Activated CD4-positive, alpha-beta T cell treated with anti-CD3 and anti-CD28 coated beads, Interleukin-2, amount 50 U/mL, for 24 hours (primary cell): ENCODE data around the gene DOCK2.
"Not testable (repeated sequence)": the region's sequence is repeated elsewhere in the genome, so short reads cannot be mapped to it uniquely, and the experiment has no call there.

Experiments
- DNase-seq, 2 donors: peaks; one replicate each; pipeline ENCODE4 v3.0.0-alpha.2; 2020; ENCODE audit warnings: low read depth in 1 of 2, low spot score in 1 of 2

Gene DOCK2

DNA sequence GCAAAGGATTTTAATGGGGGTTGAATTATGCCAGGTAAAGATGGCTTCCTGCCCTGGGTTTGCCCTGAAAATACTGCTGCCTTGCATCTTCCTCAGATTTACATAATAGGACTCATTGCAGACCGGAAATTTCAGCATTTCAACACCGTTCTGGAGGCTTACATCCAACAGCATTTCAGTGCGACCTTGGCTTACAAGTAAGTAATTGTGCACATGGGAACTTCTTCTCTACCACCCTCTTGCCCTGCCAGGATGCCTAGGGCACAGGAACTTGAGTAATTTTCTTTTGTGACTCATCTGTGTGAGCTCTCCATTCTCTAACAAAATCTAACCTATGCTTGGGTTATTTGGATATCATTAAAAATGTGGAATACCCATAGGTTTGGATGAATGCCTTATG lies 80.2 kb downstream of the DOCK2 start:
- DNase-seq = no peak

DNA sequence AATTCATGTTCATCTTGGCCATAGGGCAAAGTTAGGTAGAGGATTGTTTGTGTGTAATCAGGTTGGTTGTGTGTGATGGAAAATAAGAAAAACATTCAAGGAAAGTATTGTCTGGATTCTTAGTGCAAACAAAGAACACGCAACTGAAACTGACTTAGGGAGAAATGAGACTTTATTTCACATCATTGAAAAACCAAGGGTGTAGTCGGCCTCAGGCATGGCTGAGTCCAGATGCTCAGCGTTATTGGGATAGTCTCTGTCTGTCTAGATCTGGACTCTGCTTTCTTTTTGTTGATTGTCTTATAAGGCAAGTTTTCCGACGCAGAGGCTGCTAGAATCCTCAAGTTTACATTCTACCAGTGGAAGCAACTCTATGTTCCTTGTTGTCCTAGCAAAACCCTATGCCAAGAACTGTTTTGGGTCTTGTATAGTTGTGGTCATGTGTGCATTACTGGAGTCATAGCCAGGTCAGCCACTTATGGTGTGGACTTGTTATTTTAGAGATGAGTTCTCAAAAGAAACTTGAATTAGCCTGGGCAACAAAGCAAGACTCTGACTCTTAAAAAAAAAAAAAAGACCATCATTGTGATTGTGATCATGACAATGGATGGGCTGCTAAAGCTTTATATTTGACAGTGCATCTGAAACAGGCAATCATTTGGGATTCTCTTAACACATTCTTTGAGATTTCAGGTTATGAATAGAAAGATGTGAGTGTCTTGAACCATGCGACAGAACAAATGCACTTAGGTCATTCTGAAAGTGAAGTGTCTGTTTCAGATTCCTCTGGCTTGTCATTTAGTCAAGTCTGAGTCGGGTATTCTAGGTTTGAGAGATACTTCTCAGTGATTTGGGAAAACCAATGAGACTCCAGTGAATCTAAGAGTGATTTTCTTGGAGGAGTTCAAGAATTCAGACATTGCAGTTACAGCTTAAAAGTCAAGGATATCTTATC lies 82.6 kb downstream of the DOCK2 start:
- no peak for DNase-seq

GRCh38 chr5:169721771-169722170 lies 84.7 kb downstream of the DOCK2 start:
- no peak for DNase-seq

DNA sequence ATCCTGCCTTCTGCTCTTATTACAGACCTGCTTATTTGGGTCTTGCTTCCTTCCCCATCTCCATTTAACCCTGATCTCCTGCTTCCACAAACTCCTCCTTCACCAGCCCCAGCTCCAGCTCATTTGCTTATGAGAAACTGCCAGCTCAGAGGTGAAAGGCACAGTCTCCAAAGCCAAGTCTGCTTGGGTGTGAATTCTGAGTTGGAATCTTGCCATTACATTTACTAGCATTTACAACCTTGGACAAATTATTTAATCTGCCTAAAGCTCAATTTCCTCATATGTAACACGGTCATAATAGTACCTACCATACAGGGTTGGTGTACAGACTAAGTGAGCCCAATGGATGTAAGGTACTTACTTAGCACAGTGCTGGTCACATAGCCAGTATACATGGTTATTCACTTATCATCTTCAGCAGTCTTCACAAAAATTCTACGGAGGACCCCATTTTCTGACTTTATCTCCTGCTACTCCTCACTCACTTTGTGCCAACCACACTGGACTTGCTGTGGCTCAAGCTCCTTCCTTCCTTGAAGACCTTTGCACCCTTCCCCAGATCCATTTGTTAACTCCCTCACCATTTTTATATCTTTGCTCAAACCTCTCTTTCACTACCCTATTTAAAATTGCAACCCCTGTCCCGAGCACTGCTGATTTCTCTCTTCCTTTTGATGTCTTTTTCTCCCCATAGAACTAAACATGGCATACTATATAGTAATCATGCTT lies 86.2 kb downstream of the DOCK2 start:
- no peak for DNase-seq

DNA sequence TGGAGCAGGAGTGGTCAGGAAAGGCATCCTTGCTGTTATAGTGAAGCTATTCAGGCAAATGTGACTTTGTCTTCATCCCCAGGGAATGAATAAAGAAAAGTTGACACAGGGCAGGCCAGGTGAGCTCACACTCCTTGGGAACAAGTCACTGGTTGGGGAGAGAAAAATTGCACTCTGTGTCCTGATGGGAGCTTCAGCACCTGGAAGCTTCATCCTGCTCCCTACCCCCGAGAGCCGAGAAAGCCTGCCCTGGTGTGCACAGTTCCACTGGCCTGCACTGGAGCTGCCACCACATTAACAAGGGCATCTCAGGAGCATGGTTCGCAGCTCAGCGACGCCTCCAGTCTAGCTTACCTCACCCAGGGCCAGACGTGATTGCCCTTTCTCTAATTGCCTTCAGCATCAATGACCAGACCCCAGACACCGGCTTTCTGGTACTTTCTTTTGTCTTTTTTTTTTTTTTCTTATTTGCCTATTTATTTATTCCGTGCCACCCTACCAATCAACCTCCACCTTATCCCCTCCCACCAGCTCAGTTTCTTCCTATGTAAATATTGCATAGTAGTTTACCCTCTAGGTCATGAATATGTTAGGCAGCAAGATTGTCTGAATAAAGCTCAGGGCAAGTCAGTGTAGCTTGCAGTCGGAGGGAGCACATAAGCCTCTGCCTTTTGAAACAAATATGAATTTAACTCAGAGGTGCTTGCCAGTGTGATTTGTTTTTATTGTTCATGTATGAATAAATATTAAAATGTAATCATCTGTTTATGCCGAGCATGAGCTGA lies 87.4 kb downstream of the DOCK2 start:
- no peak for DNase-seq

DNA sequence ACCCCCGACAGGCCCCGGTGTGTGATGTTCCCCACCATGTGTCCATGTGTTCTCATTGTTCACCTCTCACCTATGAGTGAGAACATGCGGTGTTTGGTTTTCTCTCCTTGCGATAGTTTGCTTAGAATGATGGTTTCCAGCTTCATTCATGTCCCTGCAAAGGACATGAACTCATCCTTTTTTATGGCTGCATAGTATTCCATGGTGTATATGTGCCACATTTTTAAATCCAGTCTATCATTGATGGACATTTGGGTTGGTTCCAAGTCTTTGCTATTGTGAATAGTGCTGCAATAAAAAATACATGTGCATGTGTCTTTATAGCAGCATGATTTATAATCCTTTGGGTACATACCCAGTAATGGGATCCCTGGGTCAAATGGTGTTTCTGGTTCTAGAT lies 88.6 kb downstream of the DOCK2 start:
- DNase-seq = not testable (repeated sequence)

DNA sequence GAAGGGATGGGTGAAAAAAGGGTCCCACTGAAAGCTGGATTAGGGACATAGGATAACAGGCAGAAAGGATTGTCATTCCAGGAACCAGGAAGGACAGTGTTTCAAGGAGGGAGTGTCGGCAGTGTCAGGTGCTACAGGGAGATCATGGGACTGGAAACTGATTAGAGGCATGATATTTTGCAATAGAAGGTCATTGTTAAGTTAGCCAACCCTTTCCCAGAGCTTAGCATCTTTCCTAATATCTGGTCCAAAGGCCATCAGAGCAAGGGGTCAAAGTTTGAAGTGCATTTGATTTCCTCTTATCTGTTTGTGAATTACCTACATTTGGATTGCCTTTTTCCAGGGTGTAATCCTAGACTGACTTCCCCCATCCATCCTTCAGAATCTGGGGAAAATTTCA lies 91.3 kb downstream of the DOCK2 start:
- DNase-seq = no peak

DNA sequence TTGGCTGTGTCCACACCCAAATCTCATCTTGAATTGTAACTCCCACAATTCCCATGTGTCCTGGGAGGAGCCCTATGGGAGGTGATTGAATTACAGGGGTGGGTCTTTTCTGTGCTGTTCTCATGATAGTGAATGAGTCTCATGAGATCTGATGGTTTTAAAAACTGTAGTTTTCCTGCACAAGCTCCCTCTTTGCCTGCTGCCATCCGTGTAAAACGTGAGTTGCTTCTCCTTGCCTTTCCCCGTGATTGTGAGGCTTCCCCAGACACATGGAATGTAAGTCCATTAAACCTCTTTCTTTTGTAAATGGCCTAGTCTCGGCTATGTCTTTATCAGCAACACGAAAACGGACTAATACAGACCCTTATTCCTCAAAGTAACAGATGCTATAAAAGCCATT lies 94.1 kb downstream of the DOCK2 start:
- no peak for DNase-seq

GRCh38 chr5:169732841-169733240 lies 95.8 kb downstream of the DOCK2 start:
- no peak for DNase-seq

DNA sequence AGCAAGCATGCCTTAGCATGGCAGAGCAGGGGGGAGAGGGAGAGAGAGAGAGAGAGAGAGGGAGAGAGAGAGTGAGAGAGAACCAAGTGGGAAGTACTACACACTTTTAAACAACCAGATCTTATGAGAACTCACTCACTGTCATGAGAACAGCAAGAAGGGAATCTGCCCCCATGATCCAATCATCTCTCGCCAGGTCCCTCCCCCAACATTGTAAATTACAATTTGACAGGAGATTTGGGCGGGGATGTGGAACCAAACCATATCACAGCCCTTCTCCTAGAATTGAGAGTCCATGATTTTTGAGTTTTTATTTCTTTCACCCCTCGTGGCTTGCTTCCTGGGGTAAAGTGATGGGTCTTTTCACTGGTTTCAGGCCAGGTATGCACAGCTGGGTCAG lies 98.8 kb downstream of the DOCK2 start:
- no peak for DNase-seq

GRCh38 chr5:169736653-169737052 lies 99.6 kb downstream of the DOCK2 start:
- no peak for DNase-seq

DNA sequence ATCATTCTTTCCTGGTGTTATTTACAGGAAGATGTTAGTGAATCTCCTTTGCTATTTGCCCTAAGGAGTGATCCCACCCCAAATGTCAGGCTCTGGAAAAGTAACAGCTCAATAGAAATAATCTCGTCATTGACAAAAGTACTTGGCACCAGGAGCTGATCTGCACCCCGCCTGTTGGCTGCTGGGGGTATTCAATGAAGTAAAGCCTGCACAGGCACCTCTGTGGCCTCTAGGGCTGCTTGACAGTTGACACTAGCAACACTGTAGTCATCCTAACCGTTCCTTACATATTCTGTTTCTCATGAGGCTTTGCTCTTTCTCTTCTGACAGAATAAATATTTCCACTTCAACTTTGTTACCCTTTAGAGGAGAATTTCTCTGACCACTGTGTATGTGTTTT lies 103.4 kb downstream of the DOCK2 start:
- no peak for DNase-seq

GRCh38 chr5:169742771-169743296 lies 105.8 kb downstream of the DOCK2 start:
- no peak for DNase-seq

- DNase-seq = no peak
Observed at GRCh38 chr5:169744336-169744735, 107.3 kb downstream of the DOCK2 start.

DNA sequence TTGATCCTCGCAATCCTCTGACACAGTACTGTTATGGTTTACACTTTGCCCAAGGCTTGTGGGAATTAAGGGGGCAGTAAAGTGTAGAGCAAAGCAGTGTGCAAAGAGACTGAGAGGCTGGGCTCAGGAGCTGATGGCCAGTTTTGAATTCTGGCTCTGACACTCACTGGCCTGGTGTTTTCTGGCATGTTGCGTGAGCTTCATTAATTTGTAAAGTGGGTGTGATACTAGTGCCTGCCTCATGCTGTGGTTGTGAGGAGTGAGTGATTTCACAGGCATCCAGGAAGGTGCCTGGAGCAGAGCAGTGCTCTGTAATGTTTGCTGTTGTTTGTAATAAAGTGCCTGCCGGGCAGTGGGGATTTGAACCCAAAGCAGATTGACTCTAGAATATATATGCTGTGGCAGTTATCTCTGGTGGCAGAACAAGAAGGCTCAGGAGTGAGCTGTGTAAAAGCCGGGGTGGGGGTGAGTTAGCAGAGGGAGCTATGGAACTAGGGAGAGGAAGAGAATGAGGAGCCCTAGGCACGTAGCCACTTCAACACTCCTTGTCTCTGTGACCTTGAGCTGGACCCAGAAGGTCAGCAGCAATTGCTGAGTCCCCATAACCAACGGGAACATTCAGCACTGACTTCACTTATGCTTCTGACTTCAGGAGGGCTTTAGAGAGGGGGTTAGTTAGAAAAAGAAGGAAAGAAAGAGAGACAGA lies 108.5 kb downstream of the DOCK2 start:
- no peak for DNase-seq

DNA sequence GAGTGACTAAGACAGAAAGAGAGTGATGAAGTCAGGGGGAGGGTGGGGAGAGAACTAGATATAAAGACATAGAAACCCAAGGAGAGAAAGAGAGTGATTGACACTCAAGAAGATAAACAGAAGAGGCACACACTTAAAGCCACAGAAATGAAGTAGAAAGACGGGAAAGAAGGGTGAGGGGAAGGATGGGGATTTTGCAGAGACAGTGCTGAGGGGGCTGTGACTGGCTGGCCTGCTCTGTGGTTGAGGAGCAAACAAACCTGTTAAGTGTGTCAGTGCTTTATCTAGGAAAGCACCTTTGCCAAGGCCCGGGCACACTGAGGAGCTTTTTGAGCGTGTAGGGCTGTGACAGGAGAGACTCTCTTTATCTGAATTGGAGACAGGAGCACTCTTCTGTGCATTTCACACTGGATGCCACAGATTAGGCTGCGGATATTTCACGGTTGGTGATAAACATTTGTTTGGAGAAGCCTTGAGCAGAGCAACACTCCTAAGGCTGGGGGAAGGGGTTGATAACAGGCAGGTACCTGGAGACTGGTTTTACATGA lies 109.1 kb downstream of the DOCK2 start:
- no peak for DNase-seq

DNA sequence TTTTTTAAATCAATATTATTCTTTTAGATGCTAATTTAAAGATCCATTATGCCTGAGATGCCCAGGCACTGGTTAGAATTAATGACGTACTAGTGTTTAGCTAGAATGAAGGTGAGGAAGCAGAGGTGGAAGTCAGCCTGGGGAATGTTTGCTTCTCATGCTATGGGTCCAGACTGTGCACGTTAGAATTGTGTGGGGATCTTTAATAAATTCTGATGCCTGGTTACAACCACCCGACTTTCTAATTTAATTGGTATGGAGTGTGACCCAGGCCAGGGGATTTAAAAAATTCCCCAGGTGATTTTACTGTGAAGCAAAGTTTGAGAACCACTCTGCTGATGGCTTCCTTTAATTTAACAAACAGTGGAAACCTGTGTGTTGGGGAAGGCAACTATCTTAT lies 111.1 kb downstream of the DOCK2 start:
- no peak for DNase-seq

DNA sequence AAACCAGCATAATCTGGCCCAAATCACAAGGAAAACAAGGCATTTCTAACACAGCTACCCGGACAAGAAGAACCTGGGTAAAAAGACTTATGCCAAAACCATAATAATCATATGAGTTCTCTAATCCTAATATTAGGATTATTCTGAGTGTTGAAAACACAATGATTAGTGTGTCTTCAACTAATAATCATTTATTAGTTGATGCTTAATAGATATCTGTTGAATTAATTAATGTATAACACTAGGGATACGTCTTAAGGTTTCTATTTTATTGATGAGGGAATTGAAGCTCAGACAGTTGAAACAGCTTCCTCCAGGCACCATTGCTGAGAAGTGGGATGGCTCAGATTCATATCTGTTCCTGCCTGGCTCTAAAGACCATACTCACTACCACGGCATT lies 112.2 kb downstream of the DOCK2 start:
- DNase-seq = no peak

- no peak for DNase-seq
Observed at GRCh38 chr5:169751490-169751889, 114.4 kb downstream of the DOCK2 start.

GRCh38 chr5:169752566-169752965 lies 115.5 kb downstream of the DOCK2 start:
- not testable (repeated sequence) for DNase-seq
